Fibroblast of villous mesenchyme (primary cell): Measurements from ENCODE around the gene COL27A1. TPM values are rescaled to one million over a fixed set of nuclear protein-coding genes. Genes with fewer than 3 reads are reported as not detected.

Experiments used
- DNase-seq: peaks from one replicate; pipeline ENCODE4 v3.0.0-alpha.2; 2010; ENCODE audit warnings: low read depth
- H3K4me3 ChIP-seq: 2 replicates; pipeline ENCODE4 v1.5.1; 2011; ENCODE audit warnings: low read depth, mild to moderate bottlenecking, low read length
- total RNA-seq: library from RNA; depleted of rRNA; stranded (reverse); fragments of >200 nt; gene quantifications from 2 replicates; pipeline ENCODE4 v1.2.3, GENCODE V29; 2012
- TF ChIP-seq, protein P1 (sequence below): IDR thresholded peaks from 2 replicates; pipeline ENCODE4 v1.5.1; 2012; ENCODE audit warnings: low read depth, mild to moderate bottlenecking, low read length; ENCODE audit not compliant: insufficient read depth

The COL27A1 gene
- total RNA-seq, 1 donor, result 23.3 TPM

DNA sequence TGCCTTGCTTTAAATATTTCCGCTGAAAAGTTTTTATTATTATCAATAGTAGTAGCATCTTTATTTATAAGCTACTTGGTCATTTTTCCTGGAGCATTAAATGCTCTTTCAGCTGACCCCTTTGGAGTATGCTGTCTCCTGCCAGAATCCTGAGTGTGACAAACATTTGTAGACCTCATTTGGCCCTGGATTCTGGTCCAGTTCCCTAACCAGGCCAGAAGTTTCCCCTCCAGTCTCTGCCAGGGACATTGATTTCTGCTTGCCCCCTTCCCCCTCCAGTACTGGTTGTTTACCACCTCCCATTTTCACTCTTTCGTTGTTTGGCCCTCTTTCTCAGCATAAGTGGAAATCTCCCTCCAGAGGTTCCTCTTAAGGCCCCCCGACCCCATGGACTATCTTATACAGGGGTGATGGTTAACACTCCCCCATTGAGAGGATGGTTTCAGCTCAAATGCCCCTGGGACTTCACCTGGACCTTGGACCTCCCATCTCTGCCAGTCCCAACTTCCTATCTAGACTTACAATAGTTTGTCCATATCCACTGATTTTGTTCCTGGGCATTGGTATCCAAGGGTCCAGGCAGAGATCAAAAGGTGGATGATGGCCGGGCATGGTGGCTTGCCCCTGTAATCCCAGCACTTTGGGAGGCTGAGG, 24.6 kb upstream of the COL27A1 start:
- TF ChIP-seq, protein P1, sequence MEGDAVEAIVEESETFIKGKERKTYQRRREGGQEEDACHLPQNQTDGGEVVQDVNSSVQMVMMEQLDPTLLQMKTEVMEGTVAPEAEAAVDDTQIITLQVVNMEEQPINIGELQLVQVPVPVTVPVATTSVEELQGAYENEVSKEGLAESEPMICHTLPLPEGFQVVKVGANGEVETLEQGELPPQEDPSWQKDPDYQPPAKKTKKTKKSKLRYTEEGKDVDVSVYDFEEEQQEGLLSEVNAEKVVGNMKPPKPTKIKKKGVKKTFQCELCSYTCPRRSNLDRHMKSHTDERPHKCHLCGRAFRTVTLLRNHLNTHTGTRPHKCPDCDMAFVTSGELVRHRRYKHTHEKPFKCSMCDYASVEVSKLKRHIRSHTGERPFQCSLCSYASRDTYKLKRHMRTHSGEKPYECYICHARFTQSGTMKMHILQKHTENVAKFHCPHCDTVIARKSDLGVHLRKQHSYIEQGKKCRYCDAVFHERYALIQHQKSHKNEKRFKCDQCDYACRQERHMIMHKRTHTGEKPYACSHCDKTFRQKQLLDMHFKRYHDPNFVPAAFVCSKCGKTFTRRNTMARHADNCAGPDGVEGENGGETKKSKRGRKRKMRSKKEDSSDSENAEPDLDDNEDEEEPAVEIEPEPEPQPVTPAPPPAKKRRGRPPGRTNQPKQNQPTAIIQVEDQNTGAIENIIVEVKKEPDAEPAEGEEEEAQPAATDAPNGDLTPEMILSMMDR, result no peak
- DNase-seq, result no peak
- H3K4me3 ChIP-seq, result no peak overlapping the region

DNA sequence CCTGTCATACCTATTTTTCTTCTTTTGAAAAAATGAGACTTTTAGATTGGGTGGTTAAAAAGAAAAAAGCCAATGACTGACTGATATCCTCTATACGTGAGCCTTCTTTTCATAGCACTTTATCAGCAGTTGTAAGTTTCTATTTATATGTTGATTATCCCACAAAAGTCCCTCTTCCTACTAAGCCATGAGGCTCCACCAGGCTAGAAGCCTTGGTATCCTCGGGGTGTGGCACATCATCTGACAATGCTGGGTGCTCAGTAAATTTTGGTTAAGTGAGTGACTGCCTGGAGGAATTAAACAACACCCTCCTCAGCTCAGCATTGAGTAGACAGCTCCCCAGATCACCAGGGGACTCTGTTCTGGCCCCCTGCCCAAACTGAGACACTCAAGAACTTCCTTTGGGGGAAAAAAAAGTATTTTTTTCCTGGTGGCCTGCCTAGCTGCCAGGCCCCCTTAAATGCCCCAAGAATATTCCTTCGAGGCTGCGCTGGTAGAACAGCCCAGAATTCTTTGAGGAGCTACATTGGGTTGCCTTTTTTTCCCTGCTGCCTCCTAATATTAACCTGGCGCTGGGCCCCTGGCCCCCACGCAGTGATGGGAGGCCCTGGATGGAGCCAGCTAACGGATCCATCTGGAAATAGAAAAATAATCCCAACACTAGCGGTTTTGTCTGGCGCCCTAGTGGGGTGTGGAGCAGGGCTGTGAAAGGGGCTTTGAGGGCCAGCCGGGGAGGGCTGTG, 23.4 kb upstream of the COL27A1 start:
- TF ChIP-seq, protein P1, result no peak
- no peak for DNase-seq
- no peak overlapping the region for H3K4me3 ChIP-seq

DNA sequence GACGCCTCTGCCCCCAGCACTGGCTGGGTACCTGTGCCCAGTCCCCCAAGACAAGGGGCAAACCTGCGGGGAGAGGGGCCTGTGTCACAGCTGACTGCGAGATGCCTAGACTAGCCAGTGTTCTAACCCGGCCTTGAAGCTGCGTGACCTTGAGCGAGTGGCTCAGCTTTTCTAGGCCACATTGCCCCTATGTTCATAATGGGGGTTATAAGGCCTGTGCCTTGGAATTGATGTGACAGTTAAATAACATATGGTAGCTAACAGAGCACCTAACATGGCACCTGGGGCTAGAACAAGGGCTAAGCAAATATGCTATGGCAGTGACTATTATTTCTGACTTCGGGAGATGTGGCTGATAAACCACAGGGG, 22.8 kb upstream of the COL27A1 start:
- TF ChIP-seq, protein P1, result no peak
- H3K4me3 ChIP-seq, result no peak overlapping the region
- no peak for DNase-seq

DNA sequence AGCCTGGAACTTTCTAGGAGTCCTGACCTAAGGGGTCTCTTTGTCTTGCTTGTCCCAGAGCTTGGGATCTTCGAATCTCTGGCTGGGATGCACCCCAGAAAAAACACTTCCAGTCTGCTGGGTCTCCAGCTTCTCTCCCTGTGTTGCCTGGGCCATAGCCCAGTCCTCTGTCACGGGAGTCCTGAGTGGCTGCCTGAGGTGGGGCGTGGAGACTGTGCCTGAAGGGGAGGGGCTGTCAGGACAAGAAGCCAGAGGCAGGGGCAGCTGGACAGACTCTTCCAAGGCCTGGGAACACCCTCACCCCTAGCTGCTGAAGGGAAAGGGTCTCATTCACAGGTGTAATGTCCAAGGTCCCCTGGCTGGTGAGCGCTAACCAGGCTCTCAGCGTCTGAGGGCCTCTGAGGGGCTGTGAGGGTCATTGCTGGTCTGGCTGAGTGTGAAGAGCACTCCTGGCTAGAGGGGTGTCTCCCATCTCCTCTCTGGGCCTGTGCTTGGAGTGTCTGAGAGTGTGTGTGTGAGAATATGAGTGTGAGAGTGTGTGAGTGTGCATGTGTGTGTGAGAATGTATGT, 20.4 kb upstream of the COL27A1 start:
- H3K4me3 ChIP-seq, result no peak overlapping the region
- TF ChIP-seq, protein P1, result no peak
- DNase-seq, result no peak

DNA sequence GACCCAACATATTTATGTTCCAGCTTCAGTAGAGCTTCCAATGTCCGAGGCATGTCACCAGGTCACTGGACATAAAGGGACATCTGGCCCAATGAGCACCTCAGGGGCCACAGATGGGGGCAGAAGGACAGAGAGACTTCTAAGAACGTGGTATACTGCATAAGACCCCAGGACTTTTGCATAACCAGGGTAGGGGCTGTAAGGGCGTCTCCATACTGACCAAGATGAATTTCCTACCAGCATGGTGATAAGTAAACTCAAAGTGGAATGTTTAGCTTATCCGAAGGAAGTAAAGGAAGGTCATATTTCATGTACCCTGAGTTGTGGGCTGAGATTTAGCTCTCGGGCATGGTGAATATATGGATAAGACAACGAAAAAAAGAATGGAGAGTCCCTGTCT, 17.5 kb upstream of the COL27A1 start:
- TF ChIP-seq, protein P1, result no peak
- no peak for DNase-seq
- no peak overlapping the region for H3K4me3 ChIP-seq

DNA sequence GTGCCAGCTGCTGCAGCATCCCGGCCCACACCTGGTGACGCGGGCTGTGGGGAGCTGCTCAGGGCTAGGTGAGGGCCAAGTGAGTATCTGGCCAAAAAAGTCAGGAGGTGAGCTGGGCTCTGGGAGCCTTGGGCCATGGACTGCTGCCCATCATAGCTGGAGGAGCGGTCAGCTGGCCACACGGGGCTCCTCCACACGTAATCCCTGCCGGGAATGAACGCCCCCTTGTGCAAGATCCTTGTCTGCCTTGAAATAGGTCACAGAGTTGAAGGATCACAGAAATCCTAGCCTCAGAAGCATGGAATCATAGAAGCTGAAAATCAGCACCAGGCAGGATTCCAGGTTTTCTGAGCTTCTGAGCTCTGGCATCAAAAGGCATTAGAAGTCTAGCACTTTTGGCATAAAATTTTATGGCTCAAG, 16.8 kb upstream of the COL27A1 start:
- peak; percentile 78 for DNase-seq

More for the DNA sequence above, 16.8 kb upstream of the COL27A1 start:
- no peak overlapping the region for H3K4me3 ChIP-seq
- TF ChIP-seq, protein P1, result no peak
